HepG2 (cell line): ENCODE data around the gene PRR35. TPM values are rescaled to one million over a fixed set of nuclear protein-coding genes. Genes with fewer than 3 reads are reported as not detected.

Experiments
- FOXA3 ChIP-seq: IDR thresholded peaks from 2 replicates; pipeline ENCODE4 v1.6.1; 2016; ENCODE audit warnings: missing genetic modification reagents, missing compliant biosample characterization
- FOXC1 ChIP-seq: sonication (generic); formaldehyde crosslinking; IDR thresholded peaks from 2 replicates; pipeline ENCODE4 v1.8.0; 2022; ENCODE audit warnings: mild to moderate bottlenecking, missing genetic modification reagents, borderline replicate concordance
- FOXM1 ChIP-seq: sonication (generic); formaldehyde crosslinking; IDR thresholded peaks from 2 replicates; pipeline ENCODE4 v1.5.0; 2020; ENCODE audit warnings: missing genetic modification reagents
- GATAD1 ChIP-seq: IDR thresholded peaks from 2 replicates; pipeline ENCODE4 v1.6.1; 2016; ENCODE audit warnings: missing genetic modification reagents, missing compliant biosample characterization
- HNF4A ChIP-seq: sonication (generic); formaldehyde crosslinking; IDR thresholded peaks from 2 replicates; pipeline ENCODE4 v1.4.0; 2020; ENCODE audit warnings: missing genetic modification reagents
- HOXA9 ChIP-seq: sonication (generic); formaldehyde crosslinking; IDR thresholded peaks from 2 replicates; pipeline ENCODE4 v1.8.1; 2022; ENCODE audit warnings: missing genetic modification reagents, mild to moderate bottlenecking, moderate library complexity, borderline replicate concordance
- KLF15 ChIP-seq: sonication (generic); formaldehyde crosslinking; IDR thresholded peaks from 2 replicates; pipeline ENCODE4 v1.8.1; 2023; ENCODE audit warnings: borderline replicate concordance, mild to moderate bottlenecking, inconsistent platforms, missing genetic modification reagents, mixed read lengths
- MYC ChIP-seq: sonication (generic); formaldehyde crosslinking; IDR thresholded peaks from 2 replicates; pipeline ENCODE4 v1.9.0; 2021; ENCODE audit warnings: missing genetic modification reagents, borderline replicate concordance
- PHF20 ChIP-seq: sonication (generic); formaldehyde crosslinking; IDR thresholded peaks from 2 replicates; pipeline ENCODE4 v1.5.0; 2020; ENCODE audit warnings: mild to moderate bottlenecking, missing genetic modification reagents
- TBX3 ChIP-seq: fragments of 450-650 bp; IDR thresholded peaks from 2 replicates; pipeline ENCODE4 v1.6.1; 2017; ENCODE audit warnings: antibody characterized with exemption, mild to moderate bottlenecking, inconsistent platforms, borderline replicate concordance
- ZBTB2 ChIP-seq: sonication (generic); formaldehyde crosslinking; IDR thresholded peaks from 2 replicates; pipeline ENCODE4 v1.8.0; 2022; ENCODE audit warnings: low read depth, missing genetic modification reagents
- ZBTB44 ChIP-seq: sonication (generic); formaldehyde crosslinking; IDR thresholded peaks from 2 replicates; pipeline ENCODE4 v1.4.0; 2020; ENCODE audit warnings: missing genetic modification reagents
- ZNF253 ChIP-seq: sonication (generic); formaldehyde crosslinking; IDR thresholded peaks from 2 replicates; pipeline ENCODE4 v1.8.0; 2022; ENCODE audit warnings: mild to moderate bottlenecking, missing genetic modification reagents, borderline replicate concordance
- ZNF281 ChIP-seq: sonication (generic); formaldehyde crosslinking; IDR thresholded peaks from 2 replicates; pipeline ENCODE4 v1.4.0; 2020; ENCODE audit warnings: missing genetic modification reagents, borderline replicate concordance
- ZNF333 ChIP-seq: sonication (generic); formaldehyde crosslinking; IDR thresholded peaks from 2 replicates; pipeline ENCODE4 v1.4.0; 2020; ENCODE audit warnings: mild to moderate bottlenecking, missing genetic modification reagents, borderline replicate concordance
- ZNF33B ChIP-seq: sonication (generic); formaldehyde crosslinking; IDR thresholded peaks from 2 replicates; pipeline ENCODE4 v1.5.1; 2020; ENCODE audit warnings: mild to moderate bottlenecking, missing genetic modification reagents
- ZNF496 ChIP-seq: sonication (generic); formaldehyde crosslinking; IDR thresholded peaks from 2 replicates; pipeline ENCODE4 v1.8.1; 2023; ENCODE audit warnings: mild to moderate bottlenecking, moderate library complexity, missing genetic modification reagents; ENCODE audit not compliant: insufficient replicate concordance
- ZNF546 ChIP-seq: sonication (generic); formaldehyde crosslinking; conservative IDR thresholded peaks from 2 replicates; pipeline ENCODE4 v1.8.1; 2023; ENCODE audit warnings: mild to moderate bottlenecking, missing genetic modification reagents
- ZNF550 ChIP-seq: sonication (generic); formaldehyde crosslinking; IDR thresholded peaks from 2 replicates; pipeline ENCODE4 v1.4.0; 2020; ENCODE audit warnings: mild to moderate bottlenecking, missing genetic modification reagents, borderline replicate concordance
- ZNF607 ChIP-seq: sonication (generic); formaldehyde crosslinking; IDR thresholded peaks from 2 replicates; pipeline ENCODE4 v1.5.1; 2020; ENCODE audit warnings: missing genetic modification reagents, mild to moderate bottlenecking, borderline replicate concordance
- ZNF768 ChIP-seq: sonication (generic); formaldehyde crosslinking; IDR thresholded peaks from 2 replicates; pipeline ENCODE4 v1.4.0; 2020; ENCODE audit warnings: missing genetic modification reagents
- ZNF773 ChIP-seq: sonication (generic); formaldehyde crosslinking; IDR thresholded peaks from 2 replicates; pipeline ENCODE4 v1.4.0; 2020; ENCODE audit warnings: missing genetic modification reagents, borderline replicate concordance
- polyA plus RNA-seq, 8 experiments: library from polyadenylated mRNA; depleted of rRNA in 3 of 8; stranded (reverse) in 7 of 8; unstranded in 1 of 8; fragments of >200 nt; fragmentation: Illumina TruSeq in 4 of 8; extraction: Trizol in 4 of 8; gene quantifications; 2 replicates each; pipeline versions ENCODE4 v1.2.1 to v1.2.3, GENCODE V29; 2011 to 2016; ENCODE audit warnings: low read depth in 4 of 8, missing spikeins in 1 of 8, mixed read lengths in 1 of 8; ENCODE audit not compliant: insufficient read depth in 1 of 8
- total RNA-seq, 5 experiments: library from RNA; depleted of rRNA; stranded (reverse); fragments of >200 nt; fragmentation: Illumina TruSeq; extraction: Trizol; gene quantifications; 2 replicates each; pipeline ENCODE4 v1.2.3, GENCODE V29; 2016; ENCODE audit warnings: low read depth in 1 of 5
- TF ChIP-seq, protein P1 (sequence below): sonication (generic); formaldehyde crosslinking; IDR thresholded peaks from 2 replicates; pipeline ENCODE4 v1.4.0; 2020; ENCODE audit warnings: missing genetic modification reagents

The PRR35 gene
- total and polyA plus RNA-seq, 2 of the 13 experiments (the other 11 are each of a cell fraction or from before 2014, with no cell fraction given): 0.07 to 0.16 TPM

DNA sequence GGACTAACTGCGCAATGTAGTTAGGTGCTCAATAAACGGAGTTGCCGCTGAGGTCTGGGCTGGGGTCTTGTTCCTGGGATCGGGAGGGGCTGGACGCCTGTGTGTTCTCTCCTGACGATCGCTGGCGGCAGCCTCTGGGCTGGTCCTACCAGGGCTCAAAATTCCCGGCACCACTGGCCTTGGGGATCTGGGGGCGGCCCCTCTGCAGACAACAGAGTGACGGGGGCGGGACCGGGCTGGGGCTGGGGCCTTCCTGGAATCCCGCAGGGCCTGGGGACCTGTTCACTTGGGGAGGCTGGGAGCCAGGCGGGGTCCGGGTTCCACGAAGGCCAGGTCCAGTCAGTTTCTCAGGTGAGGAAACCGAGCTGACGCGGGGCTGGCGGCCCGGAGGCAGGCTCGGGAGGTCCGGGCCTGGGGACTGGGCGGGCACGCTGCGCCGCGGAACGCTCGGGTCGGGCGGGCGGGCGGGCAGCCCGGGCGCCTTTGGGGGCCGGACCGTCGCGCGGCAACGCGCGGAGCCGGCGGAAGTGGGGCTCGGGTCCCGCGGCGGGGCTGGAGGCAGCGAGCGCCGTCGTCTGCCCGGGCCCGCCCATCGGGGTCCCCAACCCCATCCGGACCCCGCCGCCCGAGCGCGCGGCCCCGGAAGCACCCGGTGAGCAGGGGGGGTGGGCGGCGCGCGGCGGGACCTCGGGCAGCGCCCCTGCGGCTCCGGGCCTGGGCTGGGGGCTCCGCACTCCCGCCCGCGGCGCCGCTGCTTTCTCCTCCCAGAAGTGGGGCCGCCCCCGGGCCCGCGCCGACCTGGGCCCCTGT, 9.5 kb downstream of the PRR35 start, which contains the start of gene PIGQ (continued):
- TF ChIP-seq MYC (0 out of 2 replicates have a peak, but pooled peaks have one; percentile 35), FOXC1 (CRISPR knock-in tag) (no peak), HOXA9 (CRISPR knock-in tag) (no peak), ZNF550 (no peak), KLF15 (no peak), ZNF607 (CRISPR knock-in tag) (no peak), ZNF333 (CRISPR knock-in tag) (no peak), FOXM1 (CRISPR knock-in tag) (no peak), ZNF773 (CRISPR knock-in tag) (no peak), PHF20 (peak; percentile 41; the same call in 1 of the 2 replicates), ZNF253 (no peak), ZBTB44 (CRISPR knock-in tag) (no peak), HNF4A (no peak), ZBTB2 (no peak), ZNF33B (CRISPR knock-in tag) (no peak), ZNF496 (CRISPR knock-in tag) (no peak), ZNF546 (CRISPR knock-in tag) (no peak), GATAD1 (CRISPR knock-in tag) (peak; percentile 56), ZNF768 (CRISPR knock-in tag) (no peak), TBX3 (no peak), FOXA3 (CRISPR knock-in tag) (no peak), ZNF281 (CRISPR knock-in tag) (no peak)
- TF ChIP-seq, protein P1, sequence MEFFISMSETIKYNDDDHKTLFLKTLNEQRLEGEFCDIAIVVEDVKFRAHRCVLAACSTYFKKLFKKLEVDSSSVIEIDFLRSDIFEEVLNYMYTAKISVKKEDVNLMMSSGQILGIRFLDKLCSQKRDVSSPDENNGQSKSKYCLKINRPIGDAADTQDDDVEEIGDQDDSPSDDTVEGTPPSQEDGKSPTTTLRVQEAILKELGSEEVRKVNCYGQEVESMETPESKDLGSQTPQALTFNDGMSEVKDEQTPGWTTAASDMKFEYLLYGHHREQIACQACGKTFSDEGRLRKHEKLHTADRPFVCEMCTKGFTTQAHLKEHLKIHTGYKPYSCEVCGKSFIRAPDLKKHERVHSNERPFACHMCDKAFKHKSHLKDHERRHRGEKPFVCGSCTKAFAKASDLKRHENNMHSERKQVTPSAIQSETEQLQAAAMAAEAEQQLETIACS: no peak
